GM19240 (cell line): Measurements from ENCODE around the gene GRK5.
"Not testable (repeated sequence)": the region's sequence is repeated elsewhere in the genome, so short reads cannot be mapped to it uniquely, and the experiment has no call there.

ENCODE experiments used
- DNase-seq: peaks from one replicate; pipeline ENCODE4 v3.0.0; 2011; ENCODE audit warnings: low spot score; ENCODE audit not compliant: insufficient read length

Gene GRK5

GRCh38 chr10:119207366-119207666 lies at the start of gene GRK5:
TSS of gene GRK5 (plus strand) at chr10:119207571. CDS start at chr10:119207918, 347 bp downstream.
- DNase-seq = peak; percentile 85

GRCh38 chr10:119159332-119159731 lies 48.0 kb upstream of the GRK5 start:
- DNase-seq = no peak

- DNase-seq = no peak
These were observed 45.5 kb upstream of the GRK5 start for GRCh38 chr10:119161680-119162451.

GRCh38 chr10:119162452-119163092 lies 44.8 kb upstream of the GRK5 start:
- no peak for DNase-seq

- DNase-seq = peak; percentile 68
These were observed 41.9 kb upstream of the GRK5 start, which contains the start of gene SFXN4 for GRCh38 chr10:119165171-119166117. TSS of gene SFXN4 (minus strand) at chr10:119165714. CDS start at chr10:119165647, 67 bp downstream.

- no peak for DNase-seq
These were observed 41.3 kb upstream of the GRK5 start for GRCh38 chr10:119166118-119166500.

- no peak for DNase-seq
These were observed 40.8 kb upstream of the GRK5 start for GRCh38 chr10:119166564-119166963.

GRCh38 chr10:119167041-119167440 lies 40.3 kb upstream of the GRK5 start:
- DNase-seq = no peak

GRCh38 chr10:119174109-119174508 lies 33.3 kb upstream of the GRK5 start:
- DNase-seq = no peak

GRCh38 chr10:119176166-119176565 lies 31.2 kb upstream of the GRK5 start:
- DNase-seq = no peak

GRCh38 chr10:119177708-119178371 lies 29.5 kb upstream of the GRK5 start:
- DNase-seq = no peak

- DNase-seq = peak; percentile 79
These were observed 28.8 kb upstream of the GRK5 start, which contains the start of gene PRDX3 for GRCh38 chr10:119178372-119179119. TSS of gene PRDX3 (minus strand) at chr10:119178812. CDS start at chr10:119178790, 22 bp downstream.

GRCh38 chr10:119180850-119181400 lies 26.4 kb upstream of the GRK5 start:
- DNase-seq = not testable (repeated sequence)

- no peak for DNase-seq
These were observed 23.5 kb upstream of the GRK5 start for GRCh38 chr10:119183664-119184412.

GRCh38 chr10:119189811-119190282 lies 17.5 kb upstream of the GRK5 start:
- no peak for DNase-seq

- no peak for DNase-seq
These were observed 17.0 kb upstream of the GRK5 start for GRCh38 chr10:119190353-119190752.

- no peak for DNase-seq
These were observed 16.2 kb upstream of the GRK5 start for GRCh38 chr10:119190954-119191785.

- DNase-seq = no peak
These were observed 15.5 kb upstream of the GRK5 start for GRCh38 chr10:119191881-119192280.
